Activated CD4-positive, alpha-beta T cell treated with anti-CD3 and anti-CD28 coated beads, Interleukin-2, Interleukin-4, amounts not matched to agents 100 ng/mL and 50 ng/mL, durations not matched to agents 16 hours and 8 hours (primary cell): ENCODE data around the gene WASF2.
"Not testable (repeated sequence)": the region's sequence is repeated elsewhere in the genome, so short reads cannot be mapped to it uniquely, and the experiment has no call there.

Experiments
- DNase-seq: peaks from one replicate; pipeline ENCODE4 v3.0.0-alpha.2; 2020; ENCODE audit warnings: low spot score

Gene WASF2

GRCh38 chr1:27521861-27522431 lies 32.0 kb upstream of the WASF2 start:
- DNase-seq, result no peak

DNA sequence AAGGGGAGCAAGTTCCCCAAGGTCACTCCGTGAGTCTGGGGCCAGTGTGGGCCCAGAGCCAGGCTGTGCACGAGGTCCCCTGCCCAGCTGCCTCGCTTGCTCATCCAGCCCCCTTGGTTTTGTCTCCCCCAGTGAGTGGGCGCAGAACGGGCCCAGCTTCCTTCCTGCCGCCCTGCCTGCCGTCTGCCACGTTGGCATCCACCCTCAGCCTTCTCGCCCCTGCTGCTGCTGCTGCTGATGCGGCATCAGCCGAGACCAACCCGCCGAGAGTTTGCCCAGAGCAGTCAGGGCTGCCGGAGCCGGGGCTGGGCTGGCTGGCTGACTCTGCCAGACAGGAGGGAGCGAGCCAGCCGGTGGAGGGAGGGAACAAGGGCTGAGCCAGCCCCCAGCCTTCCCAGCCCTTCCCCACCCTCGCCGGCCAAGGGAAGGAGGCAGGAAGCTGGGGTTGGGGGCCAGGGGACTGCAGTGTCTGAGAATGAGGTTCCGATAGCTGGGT lies 31.4 kb upstream of the WASF2 start:
- peak; percentile 28 for DNase-seq

GRCh38 chr1:27520651-27521050 lies 30.7 kb upstream of the WASF2 start:
- DNase-seq, result no peak

DNA sequence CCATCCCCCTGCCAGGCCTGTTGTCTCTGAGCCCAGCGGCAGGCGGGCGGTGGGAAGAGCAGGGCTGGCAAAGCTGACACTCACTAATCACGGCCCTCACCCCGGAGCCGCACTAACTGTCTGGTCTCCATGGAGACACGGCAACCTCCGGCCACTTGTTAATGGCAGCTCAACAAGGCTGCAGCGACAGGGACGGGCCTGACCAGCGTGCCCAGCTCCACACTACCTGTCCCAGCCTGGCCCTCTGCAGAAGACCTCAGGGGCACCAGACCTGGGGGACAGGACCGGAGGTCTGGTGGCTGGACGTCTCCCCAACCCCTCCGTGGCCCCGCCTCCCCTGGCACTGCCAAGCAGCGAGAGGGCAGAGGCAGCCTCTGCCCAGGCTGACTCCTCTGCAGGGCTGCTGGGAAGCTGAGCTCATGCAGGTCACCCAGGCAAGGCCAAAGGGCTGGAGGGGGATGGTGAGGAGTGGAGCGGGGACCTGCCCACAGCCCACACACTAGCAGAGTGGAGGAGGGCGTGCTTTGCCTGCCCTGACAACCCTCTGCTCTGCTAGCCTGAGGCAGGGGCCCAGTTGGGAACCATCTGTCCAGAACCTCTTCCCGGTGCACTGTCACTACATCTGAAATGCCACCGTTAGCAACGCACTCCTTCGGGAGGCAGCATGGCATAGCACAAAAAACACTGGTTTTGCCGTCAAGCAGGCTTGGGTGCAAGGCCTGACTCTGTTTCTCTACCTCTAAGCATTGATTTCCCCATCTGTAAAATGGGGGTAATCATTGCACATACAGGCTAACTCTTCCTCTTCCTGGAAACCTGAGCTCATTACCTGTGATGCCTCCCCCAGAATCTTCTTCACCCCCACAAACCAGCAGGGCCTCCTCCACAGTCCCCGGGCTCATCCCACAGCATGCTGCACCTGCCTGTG lies 29.6 kb upstream of the WASF2 start:
- no peak for DNase-seq

DNA sequence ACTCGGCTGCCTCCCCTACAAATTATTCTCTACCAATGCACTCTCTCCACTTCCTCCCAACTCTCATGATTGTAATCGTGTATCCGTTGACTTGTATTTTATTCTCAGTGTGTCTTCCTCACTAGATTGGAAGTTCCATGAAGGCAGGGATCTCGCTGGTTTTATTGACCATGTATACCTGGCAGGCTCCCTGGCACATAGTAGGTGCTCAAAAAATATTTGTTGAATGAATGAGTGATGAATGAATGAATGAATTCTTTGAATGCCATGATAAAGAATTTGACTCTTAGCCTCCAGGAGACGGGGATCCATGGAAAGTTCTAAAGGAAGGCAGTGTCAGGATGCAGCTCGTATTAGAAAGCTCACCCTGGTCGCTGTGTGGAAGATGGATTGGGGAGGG lies 28.8 kb upstream of the WASF2 start:
- no peak for DNase-seq

DNA sequence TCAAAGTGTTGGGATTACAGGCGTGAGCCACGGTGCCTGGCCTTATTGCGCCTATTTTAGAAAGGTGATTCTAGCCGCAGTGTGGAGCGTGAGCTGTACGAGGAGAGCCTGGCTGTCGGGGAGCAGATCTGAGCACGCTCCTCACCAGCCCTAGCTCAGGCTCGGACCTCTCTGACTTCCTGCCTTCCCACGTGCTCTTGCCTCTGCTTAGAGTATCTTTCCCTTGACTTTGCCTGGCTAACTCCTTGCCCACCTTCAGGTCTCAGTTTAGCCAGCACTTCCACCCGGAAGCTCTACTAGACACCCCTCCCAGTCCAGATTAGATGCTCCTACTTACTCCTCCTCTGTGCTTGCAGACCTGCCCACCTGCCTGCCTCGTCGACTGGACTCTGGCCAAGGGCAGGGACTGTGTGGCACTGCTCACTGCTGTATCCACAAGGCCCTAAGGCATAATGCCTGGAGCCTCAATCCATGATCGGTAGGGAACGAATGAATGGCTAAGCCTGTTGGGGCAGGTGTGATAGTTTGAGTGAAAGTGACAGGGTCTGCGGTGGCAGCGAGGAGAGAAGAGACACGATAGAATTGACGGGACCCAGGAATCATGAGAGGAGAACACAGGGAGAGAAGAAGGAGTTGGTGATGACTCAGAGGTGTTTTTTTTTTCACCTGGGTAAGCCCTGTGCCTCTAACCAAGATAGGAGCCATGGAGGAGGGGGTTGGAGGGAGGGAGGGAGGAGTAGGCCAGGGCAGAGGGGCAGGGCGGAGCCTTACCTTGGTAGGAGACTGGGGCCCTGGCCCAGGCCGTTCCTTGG lies 28.1 kb upstream of the WASF2 start:
- no peak for DNase-seq

DNA sequence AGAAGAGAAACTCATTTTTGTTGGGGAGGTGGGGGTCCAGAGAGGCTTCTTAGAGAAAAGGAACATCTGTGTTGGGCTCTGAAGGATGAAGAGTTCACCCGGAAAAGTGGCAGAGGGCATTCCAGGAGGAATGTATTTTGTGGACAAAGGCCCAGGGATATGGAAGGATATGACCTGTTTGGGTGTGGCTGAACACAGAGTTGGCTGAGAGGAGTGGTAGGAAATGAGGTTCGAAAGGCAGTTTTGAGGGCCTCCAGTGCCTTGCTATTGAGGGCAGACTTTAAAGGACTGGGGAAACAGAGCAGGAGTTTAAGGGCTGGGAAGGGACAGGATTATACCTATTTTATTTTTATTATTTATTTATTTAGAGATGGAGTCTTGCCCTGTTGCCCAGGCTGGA lies 27.3 kb upstream of the WASF2 start:
- DNase-seq, result no peak

DNA sequence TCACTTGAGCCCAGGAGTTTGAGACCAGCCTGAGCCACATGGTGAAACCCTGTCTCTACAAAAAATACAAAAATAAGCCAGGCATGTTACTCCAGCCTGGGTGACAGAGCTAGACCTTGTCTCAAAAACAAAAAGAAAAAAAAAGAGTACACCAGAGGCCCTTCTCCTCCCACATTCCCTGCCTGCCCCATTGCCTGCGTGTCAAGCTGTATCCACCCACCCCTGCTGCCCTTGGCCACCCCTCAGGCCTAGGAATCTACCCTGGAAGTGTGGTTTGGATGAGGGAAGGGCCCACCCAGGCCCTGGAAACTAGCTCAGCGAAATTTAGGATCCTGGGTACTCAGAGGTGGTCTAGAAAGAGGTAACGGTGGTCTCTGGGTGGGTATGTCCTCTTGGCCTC lies 25.7 kb upstream of the WASF2 start:
- no peak for DNase-seq

- no peak for DNase-seq
Measured at GRCh38 chr1:27513958-27514357, 24.0 kb upstream of the WASF2 start.

GRCh38 chr1:27513528-27513927 lies 23.6 kb upstream of the WASF2 start:
- DNase-seq, result no peak

DNA sequence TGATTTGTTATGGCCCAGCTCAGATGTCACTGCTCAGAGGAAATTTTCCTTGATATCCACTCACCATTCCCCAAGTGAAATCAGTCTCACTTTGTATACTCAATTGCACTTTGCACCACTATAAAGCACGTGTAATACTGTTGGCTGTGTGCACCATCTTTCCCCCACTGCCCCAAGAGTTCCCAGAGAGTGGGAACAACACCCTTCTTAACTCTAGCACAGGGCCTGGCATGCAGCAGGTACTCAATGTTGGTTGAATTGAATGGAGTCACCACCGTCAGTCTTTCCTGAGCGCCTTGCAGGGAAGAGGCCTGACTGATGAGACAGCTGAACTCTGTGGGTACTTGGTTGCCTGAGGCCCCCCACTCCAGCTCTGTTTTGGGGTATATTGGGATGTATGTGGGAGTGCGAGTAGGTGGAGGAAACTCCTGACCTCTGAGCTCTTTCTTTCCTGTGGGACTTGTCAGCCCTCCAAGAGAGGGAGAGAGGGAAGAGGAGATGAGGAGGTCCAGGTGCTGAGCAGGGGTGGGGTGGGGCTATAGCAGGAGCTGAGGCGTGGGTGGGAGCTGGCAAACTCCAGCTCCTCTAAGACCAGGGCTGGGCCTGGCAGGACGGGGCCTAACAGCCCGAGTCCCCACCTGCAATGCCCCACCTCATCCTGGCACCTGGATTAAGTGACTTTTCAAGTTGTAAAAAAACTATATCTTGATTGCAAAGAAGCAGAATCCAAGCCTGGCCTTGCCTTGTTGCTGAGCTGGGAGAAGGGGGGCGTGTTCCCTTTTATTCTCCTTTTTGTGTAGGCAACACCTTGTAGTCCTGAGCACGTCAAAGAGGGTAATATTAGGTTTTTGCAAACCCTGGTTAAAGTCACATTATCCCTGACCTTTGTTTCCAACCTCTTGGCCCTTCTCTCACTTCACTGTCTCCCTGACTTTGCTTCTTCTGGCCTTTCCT lies 19.4 kb upstream of the WASF2 start:
- DNase-seq, result no peak

- no peak for DNase-seq
Measured at GRCh38 chr1:27507960-27508665, 18.1 kb upstream of the WASF2 start.

DNA sequence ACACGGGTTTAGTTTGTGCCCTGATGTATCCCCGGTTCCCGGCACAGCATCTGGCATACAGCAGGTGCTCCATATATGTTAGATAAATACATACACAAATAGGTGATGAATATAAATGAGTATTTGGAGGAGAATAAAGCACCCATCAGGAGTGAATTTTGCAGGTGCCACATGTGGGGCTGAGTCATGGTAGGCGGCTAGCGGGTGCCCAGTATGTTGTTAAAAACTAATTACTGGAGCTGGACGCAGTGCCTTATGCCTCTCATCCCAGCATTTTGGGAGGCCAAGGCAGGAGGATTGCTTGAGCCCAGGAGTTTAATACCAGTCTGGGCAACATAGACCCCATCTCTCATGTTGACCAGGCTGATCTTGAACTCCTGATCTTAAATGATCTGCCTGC lies 16.7 kb upstream of the WASF2 start:
- no peak for DNase-seq

DNA sequence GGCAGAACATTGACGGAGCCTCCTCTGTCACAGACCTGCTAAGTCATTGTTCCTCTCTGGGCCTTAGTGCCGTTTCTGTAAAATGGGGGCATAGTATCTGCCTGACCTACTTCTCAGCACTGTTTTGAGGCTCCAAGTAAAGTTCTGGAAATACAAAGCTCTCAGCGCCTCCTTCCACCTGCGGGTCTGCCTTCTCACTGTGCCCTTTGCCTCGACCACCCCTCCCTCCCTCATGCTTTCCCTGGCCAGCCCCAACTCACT lies 15.4 kb upstream of the WASF2 start:
- DNase-seq, result no peak

- DNase-seq, result no peak
Measured at GRCh38 chr1:27504588-27505419, 14.8 kb upstream of the WASF2 start.

DNA sequence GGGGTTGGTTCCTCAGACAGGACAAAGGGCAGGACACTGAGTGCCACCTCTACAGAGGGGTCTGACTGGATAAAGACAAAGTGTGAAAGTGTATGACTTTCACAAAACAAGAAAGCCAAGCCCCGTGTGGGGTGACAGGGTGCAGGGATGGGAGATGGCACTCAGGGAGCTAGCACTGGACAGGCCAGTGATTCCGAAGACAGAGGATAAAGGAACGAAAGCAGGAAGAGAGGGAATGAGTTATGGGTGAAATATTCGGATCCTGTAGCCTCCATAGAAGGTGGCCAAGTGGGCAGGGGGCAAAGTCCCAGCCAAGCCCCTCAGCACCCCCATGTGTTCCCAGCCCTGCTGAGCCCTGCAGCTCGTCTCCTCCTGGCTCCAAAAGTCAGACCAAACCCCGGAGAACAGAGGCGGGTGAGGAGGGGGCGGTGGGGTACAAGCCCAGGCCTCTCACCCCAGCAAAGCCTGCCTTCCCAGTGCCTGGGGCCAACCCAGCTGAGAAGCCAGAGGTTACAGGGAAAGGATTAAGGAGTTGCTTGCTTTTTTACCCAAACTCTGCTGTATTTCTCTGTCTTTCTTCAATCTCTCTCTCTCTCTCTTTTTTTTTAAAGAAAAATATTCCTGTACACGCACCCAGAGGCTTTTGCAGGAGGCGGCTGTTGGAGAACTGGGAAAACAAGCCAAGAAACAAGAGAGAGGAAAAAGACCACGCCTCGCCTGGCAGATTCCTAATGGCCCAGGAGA lies 14.0 kb upstream of the WASF2 start:
- no peak for DNase-seq

GRCh38 chr1:27503033-27503432 lies 13.1 kb upstream of the WASF2 start:
- DNase-seq, result no peak

DNA sequence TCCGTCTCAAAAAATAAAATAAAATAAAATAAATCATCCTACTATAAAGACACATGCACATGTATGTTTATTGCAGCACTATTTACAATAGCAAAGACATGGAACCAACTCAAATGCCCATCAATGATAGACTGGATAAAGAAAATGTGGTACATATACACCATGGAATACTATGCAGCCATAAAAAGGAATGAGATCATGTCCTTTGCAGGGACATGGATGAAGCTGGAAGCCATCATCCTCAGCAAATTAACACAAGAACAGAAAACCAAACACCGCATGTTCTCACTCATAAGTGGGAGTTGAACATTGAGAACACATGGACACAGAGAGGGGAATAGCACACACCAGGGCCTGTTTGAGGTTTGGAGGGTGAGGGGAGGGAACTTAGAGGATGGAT lies 11.2 kb upstream of the WASF2 start:
- DNase-seq, result not testable (repeated sequence)

DNA sequence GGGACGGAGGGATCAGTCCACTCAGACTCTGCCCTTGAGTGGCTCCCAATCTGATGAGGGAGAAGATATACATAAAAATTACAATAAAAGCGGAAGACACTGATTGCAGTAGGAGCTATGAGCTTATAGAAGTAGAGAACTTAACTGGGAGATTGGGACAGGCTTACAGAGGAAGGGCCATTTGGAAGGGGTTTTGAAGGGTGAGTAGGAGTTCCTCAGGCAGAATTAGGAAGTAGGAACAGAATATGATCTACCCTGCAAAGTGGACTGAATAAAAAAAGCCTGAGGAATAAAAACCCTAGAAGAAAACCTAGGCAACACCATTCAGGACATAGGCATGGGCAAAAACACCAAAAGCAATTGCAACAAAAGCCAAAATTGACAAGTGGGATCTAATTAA lies 9.2 kb upstream of the WASF2 start:
- DNase-seq, result no peak
